ENCODE data around the gene PRDM16. TPM values are rescaled to one million over a fixed set of nuclear protein-coding genes. Genes with fewer than 3 reads are reported as not detected.

PRDM16 gene
- total RNA-seq, 2 donors from 2014 or later: 0.25 TPM; not detected in 1

GRCh38 chr1:3146458-3146857, 77.5 kb downstream of the PRDM16 start:
- no peak for ATAC-seq
- no peaks in the 10 kb centered on the region for H3K9me3 Mint-ChIP-seq
- H3K36me3 Mint-ChIP-seq: no peaks in the 10 kb centered on the region
- no peak overlapping the region for H3K27ac Mint-ChIP-seq
- DNase-seq (ENCODE audit: low spot score in 2 of 2): no peak

- Mint-ChIP-seq H3K36me3 (no peaks in the 10 kb centered on the region), H3K27ac (no peak overlapping the region), H3K9me3 (no peaks in the 10 kb centered on the region)
- no peak for ATAC-seq
- no peak for DNase-seq (ENCODE audit: low spot score in 2 of 2)
Measured at GRCh38 chr1:3146907-3147306, 77.9 kb downstream of the PRDM16 start.

DNA sequence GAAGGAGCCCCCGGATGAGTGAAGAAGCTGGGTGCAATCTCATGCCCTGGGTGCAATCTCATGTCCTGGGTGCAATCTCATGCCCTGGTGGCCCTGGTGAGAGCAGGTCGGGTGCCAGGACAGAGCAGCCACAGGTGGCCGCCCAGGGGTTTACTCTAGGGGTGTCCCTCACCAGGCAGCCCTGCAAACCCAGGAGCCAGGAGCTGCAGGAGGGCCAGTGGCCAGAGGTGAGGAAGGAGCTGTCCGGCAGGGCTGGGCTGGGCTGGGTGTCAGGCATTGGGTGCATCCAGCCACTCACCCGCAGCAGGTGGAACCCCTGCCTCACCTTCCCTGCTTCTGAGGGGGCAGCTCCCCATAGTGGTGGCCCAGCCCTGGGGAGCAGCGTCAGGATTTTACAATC, 79.2 kb downstream of the PRDM16 start:
- no peak overlapping the region for H3K27ac Mint-ChIP-seq
- no peak for ATAC-seq

DNA sequence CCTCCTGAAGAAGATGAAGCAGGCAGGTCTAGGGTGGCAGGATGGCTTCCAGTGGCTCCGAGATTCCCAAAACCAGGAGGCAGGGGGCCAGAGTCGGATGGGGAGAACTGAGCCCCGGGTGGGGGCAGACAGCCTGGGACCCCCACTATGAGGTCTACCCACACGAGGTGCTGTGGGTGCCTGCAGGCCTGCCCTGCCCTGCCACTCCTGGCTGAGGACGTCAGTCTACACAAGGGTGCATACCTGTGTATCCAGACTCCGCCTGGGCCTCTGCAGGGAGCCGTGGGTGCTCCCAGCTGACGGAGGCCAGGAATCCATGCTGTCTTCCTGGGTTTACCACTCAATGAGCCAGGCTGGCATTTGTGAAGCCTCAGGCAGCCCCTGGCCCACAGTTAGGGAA, 80.3 kb downstream of the PRDM16 start:
- no peak for ATAC-seq
- no peaks in the 10 kb centered on the region for H3K36me3 Mint-ChIP-seq
- H3K9me3 Mint-ChIP-seq: no peaks in the 10 kb centered on the region
- no peak for DNase-seq (ENCODE audit: low spot score in 2 of 2)
- H3K27ac Mint-ChIP-seq: no peak overlapping the region

More for the DNA sequence above, 79.2 kb downstream of the PRDM16 start:
- Mint-ChIP-seq H3K36me3 (no peaks in the 10 kb centered on the region), H3K9me3 (no peaks in the 10 kb centered on the region)
- DNase-seq (ENCODE audit: low spot score in 2 of 2): no peak

- no peak for ATAC-seq
- no peaks in the 10 kb centered on the region for H3K9me3 Mint-ChIP-seq
- no peak overlapping the region for H3K27ac Mint-ChIP-seq
- no peak for DNase-seq (ENCODE audit: low spot score in 2 of 2)
- no peaks in the 10 kb centered on the region for H3K36me3 Mint-ChIP-seq
Measured at GRCh38 chr1:3151456-3151855, 82.5 kb downstream of the PRDM16 start.

DNA sequence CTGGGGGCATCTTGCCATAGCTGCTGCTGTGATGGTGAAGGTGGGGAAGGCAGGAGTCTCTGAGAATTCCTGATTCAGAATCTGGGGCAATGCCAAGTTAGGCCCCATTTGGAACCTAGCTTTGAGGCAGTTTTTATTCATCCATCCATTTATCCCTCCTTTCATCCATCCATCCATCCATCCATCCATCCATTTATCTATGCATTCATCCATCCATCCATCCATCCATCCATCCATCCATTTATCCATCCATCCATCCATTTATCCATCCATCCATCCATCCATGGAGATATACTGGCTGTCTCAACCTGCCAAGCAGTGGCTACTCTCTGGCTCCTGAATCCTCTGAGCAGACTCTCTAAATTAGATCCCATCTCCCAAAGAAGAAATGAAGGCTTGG, 83.1 kb downstream of the PRDM16 start:
- H3K9me3 Mint-ChIP-seq: no peaks in the 10 kb centered on the region
- DNase-seq (ENCODE audit: low spot score in 2 of 2) (no peak), ATAC-seq (no peak)
- H3K27ac Mint-ChIP-seq: no peak overlapping the region
- H3K36me3 Mint-ChIP-seq: no peaks in the 10 kb centered on the region

GRCh38 chr1:3153197-3153596, 84.2 kb downstream of the PRDM16 start:
- Mint-ChIP-seq H3K27ac (no peak overlapping the region), H3K9me3 (no peaks in the 10 kb centered on the region), H3K36me3 (no peaks in the 10 kb centered on the region)
- DNase-seq (ENCODE audit: low spot score in 2 of 2) (no peak), ATAC-seq (no peak)

GRCh38 chr1:3153902-3154795, 85.1 kb downstream of the PRDM16 start:
- Mint-ChIP-seq H3K36me3 (no peaks in the 10 kb centered on the region), H3K27ac (no peak overlapping the region), H3K9me3 (no peaks in the 10 kb centered on the region)
- no peak for DNase-seq (ENCODE audit: low spot score in 2 of 2)
- ATAC-seq: no peak

DNA sequence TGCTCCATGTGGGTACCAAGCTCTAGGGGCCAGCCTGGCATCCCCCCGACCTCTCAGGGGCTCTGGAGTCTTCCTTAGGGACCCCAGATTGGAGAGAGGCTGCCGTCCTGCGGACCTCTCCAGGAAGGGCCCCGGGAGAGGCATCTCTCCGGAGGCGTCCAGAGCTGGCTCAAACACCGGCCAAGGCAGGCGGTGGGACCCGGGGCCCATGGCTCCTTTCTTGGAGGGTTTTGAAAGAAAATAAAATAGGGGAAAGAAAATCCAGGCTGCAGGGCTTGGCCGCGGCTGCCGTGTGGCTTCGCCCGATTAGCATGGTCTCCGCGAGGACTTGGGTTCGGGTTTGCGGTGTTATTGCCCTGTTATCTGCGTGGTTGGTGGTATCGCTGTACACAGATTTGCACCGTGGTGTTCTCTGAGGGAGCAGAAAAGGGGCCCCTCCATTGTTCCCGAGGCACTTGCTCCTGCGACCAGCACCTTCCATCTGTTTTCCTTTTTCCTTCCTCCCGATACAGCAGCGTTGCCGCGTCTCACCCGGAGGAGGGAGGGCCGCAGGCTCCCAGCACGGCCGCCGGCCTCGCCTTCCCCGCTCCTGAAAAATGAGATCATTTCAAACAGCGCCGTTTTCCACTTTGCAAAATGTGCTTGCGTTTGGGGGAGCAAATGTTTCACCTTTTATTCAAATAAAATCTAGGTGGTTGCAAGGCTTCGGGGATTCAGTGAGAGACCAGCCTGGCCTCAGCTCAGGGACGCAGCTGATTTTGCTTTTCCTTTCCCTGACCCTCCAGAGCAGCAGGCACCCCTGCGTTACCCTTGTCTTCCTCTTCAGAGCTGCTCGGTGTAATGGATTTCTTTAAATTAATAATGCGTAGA, 86.3 kb downstream of the PRDM16 start:
- Mint-ChIP-seq H3K9me3 (no peaks in the 10 kb centered on the region), H3K36me3 (no peaks in the 10 kb centered on the region), H3K27ac (no peak overlapping the region)
- no peak for ATAC-seq
- DNase-seq (ENCODE audit: low spot score in 2 of 2): no peak

DNA sequence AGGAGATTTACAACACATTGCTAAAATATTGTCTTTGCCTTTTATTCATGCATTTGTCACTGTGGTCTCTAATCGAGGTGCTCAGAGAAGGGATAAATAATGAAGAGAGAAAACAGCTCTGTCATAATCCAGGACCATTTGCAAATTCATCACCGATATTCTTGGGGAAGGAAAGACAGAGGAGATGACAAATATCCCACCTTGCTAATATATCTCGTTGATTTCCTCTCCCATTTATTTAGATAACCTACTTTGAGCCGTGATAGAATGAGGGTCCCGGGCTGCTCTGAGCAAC, 86.9 kb downstream of the PRDM16 start:
- ATAC-seq: no peak
- Mint-ChIP-seq H3K27ac (no peak overlapping the region), H3K36me3 (no peaks in the 10 kb centered on the region), H3K9me3 (no peaks in the 10 kb centered on the region)
- no peak for DNase-seq (ENCODE audit: low spot score in 2 of 2)

GRCh38 chr1:3156936-3157335, 87.9 kb downstream of the PRDM16 start:
- Mint-ChIP-seq H3K36me3 (no peaks in the 10 kb centered on the region), H3K9me3 (no peaks in the 10 kb centered on the region), H3K27ac (no peak overlapping the region)
- DNase-seq (ENCODE audit: low spot score in 2 of 2) (no peak), ATAC-seq (no peak)

- peak overlapping the region in 1 of 2 donors; percentile 50 for H3K27ac Mint-ChIP-seq
- DNase-seq (ENCODE audit: low spot score in 2 of 2) (no peak), ATAC-seq (no peak)
- no peaks in the 10 kb centered on the region for H3K36me3 Mint-ChIP-seq
- H3K9me3 Mint-ChIP-seq: no peaks in the 10 kb centered on the region
Measured at GRCh38 chr1:3158347-3158746, 89.3 kb downstream of the PRDM16 start.

- no peak for ATAC-seq
- Mint-ChIP-seq H3K27ac (no peak overlapping the region), H3K9me3 (no peaks in the 10 kb centered on the region), H3K36me3 (no peaks in the 10 kb centered on the region)
- no peak for DNase-seq (ENCODE audit: low spot score in 2 of 2)
Measured at GRCh38 chr1:3159121-3159520, 90.1 kb downstream of the PRDM16 start.

- no peak for ATAC-seq
- Mint-ChIP-seq H3K27ac (no peak overlapping the region), H3K36me3 (no peaks in the 10 kb centered on the region), H3K9me3 (no peaks in the 10 kb centered on the region)
- DNase-seq (ENCODE audit: low spot score in 2 of 2): no peak
Measured at GRCh38 chr1:3159996-3160395, 91.0 kb downstream of the PRDM16 start.

- Mint-ChIP-seq H3K9me3 (no peaks in the 10 kb centered on the region), H3K27ac (no peak overlapping the region), H3K36me3 (no peaks in the 10 kb centered on the region)
- DNase-seq (ENCODE audit: low spot score in 2 of 2) (no peak), ATAC-seq (no peak)
Measured at GRCh38 chr1:3160647-3161145, 91.7 kb downstream of the PRDM16 start.

DNA sequence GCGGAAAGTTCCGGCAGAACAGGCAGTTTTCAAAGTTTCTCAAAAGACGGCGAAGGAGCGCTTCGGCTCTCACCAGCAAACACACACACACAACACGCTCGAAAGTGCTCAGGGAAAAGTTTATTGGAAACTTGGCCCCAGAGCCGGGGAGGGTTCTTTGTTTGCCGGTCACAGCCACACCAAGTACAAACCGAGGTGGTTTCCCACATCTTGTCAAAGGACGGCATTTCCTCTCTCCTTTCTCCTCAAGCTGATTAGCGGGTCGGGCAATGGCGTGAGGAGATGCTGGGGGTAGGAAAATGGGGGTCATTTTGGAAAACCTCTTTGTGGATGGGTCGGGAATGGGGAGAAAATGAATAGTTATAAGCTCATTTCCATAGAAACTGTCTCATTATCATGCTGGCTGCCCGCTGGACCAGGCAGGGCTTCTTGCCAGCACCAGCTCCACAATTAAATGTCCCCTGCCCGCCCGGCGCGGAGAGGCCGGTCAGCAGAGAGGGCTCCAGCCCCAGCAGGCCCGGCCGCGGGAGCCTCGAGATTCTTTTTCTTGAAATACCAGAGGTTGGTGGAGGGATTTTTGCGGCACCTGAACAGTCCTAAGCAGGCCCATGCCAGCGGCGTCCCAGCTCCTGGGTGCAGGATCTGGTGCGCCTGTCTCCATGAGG, 92.3 kb downstream of the PRDM16 start:
- DNase-seq (ENCODE audit: low spot score in 2 of 2) (no peak), ATAC-seq (peak in 1 of 2 donors; percentile 9)
- H3K9me3 Mint-ChIP-seq: no peaks in the 10 kb centered on the region
- no peaks in the 10 kb centered on the region for H3K36me3 Mint-ChIP-seq
- no peak overlapping the region for H3K27ac Mint-ChIP-seq

DNA sequence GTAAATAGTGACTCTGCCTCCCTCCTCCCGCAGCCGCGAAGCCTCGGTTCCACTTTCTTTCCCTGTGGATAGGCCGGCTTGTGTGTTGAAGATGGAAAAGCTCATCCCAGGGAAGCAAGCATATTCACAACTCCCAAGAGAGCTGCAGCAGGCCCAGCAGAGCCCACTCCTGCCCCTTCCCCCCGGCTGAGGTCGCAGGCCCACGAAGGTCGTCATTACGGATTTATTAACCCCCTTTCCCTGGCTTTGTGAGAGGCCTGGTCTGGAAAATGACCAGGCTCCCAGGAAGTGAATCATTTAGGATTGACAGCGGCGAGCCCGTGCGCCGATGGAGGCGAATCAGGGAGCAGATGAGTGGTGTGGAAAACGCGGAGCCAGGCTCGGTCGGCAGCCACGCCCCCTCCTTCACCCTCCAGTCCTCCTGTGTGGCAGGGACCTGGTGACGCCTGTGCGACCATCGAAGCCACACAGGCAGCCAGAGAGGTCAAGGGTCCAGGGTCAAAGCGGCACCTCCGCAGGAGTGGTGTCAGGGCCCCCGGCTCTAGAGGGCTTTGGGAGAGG, 93.4 kb downstream of the PRDM16 start:
- no peak for ATAC-seq

More for the DNA sequence above, 93.4 kb downstream of the PRDM16 start:
- no peak for DNase-seq (ENCODE audit: low spot score in 2 of 2)
- Mint-ChIP-seq H3K36me3 (no peaks in the 10 kb centered on the region), H3K27ac (no peak overlapping the region), H3K9me3 (no peaks in the 10 kb centered on the region)

Data from activated naive CD4-positive, alpha-beta T cell treated with anti-CD3 and anti-CD28 coated beads, Interleukin-2, amount 50 U/mL, for 72 hours (primary cell).